SK-N-SH treated with all-trans-retinoic acid at 6 μM for 48 hours (cell line): Measurements from ENCODE around the gene ZC2HC1B.

ENCODE experiments used
- ATAC-seq: fragments of 200-7000 bp; cut with Tn5 transposase; 3 replicates; pipeline ENCODE4 v1.9.1; 2020; ENCODE audit warnings: mild to moderate bottlenecking, moderate library complexity
- ARNTL ChIP-seq: fragments of 450-650 bp; formaldehyde crosslinking; IDR thresholded peaks from 2 replicates; pipeline ENCODE4 v1.5.0; 2020; ENCODE audit warnings: low read depth, mild to moderate bottlenecking, moderate library complexity, borderline replicate concordance
- BACH2 ChIP-seq: fragments of 250-450 bp; sonication (Bioruptor Pico); IDR thresholded peaks from 2 replicates; pipeline ENCODE4 v1.9.0; 2021; ENCODE audit warnings: mild to moderate bottlenecking, borderline replicate concordance
- CSDC2 ChIP-seq: fragments of 250-450 bp; sonication (Bioruptor Pico); IDR thresholded peaks from 2 replicates; pipeline ENCODE4 v1.5.0; 2020; ENCODE audit warnings: mild to moderate bottlenecking, moderate library complexity
- ESRRG ChIP-seq: fragments of 250-450 bp; sonication (Bioruptor Pico); IDR thresholded peaks from 2 replicates; pipeline ENCODE4 v1.6.1; 2021; ENCODE audit warnings: mild to moderate bottlenecking
- GLIS3 ChIP-seq: fragments of 250-450 bp; sonication (Bioruptor Pico); IDR thresholded peaks from 2 replicates; pipeline ENCODE4 v1.5.0; 2020; ENCODE audit warnings: mild to moderate bottlenecking, moderate library complexity
- ISL1 ChIP-seq: fragments of 250-450 bp; sonication (Bioruptor Pico); IDR thresholded peaks from 2 replicates; pipeline ENCODE4 v2.1.2; 2022; ENCODE audit warnings: mild to moderate bottlenecking, moderate library complexity
- OSR1 ChIP-seq: fragments of 250-450 bp; sonication (Bioruptor Pico); IDR thresholded peaks from 2 replicates; pipeline ENCODE4 v1.8.0; 2022; ENCODE audit warnings: moderate library complexity, mild to moderate bottlenecking, inconsistent platforms
- PATZ1 ChIP-seq: fragments of 250-450 bp; sonication (Bioruptor Pico); IDR thresholded peaks from 2 replicates; pipeline ENCODE4 v1.8.0; 2020; ENCODE audit warnings: mild to moderate bottlenecking, moderate library complexity, borderline replicate concordance
- POU6F1 ChIP-seq: fragments of 250-450 bp; sonication (Bioruptor Pico); IDR thresholded peaks from 2 replicates; pipeline ENCODE4 v1.8.0; 2021; ENCODE audit warnings: low read depth, mild to moderate bottlenecking, moderate library complexity, borderline replicate concordance
- PPARA ChIP-seq: fragments of 250-450 bp; sonication (Bioruptor Pico); IDR thresholded peaks from 2 replicates; pipeline ENCODE4 v1.5.0; 2020; ENCODE audit warnings: mild to moderate bottlenecking, borderline replicate concordance
- RARB ChIP-seq: fragments of 250-450 bp; sonication (Bioruptor Pico); IDR thresholded peaks from 2 replicates; pipeline ENCODE4 v1.8.0; 2021; ENCODE audit warnings: mild to moderate bottlenecking, moderate library complexity
- SNAI2 ChIP-seq: fragments of 250-450 bp; sonication (Bioruptor Pico); IDR thresholded peaks from 2 replicates; pipeline ENCODE4 v1.5.0; 2020; ENCODE audit warnings: mild to moderate bottlenecking, moderate library complexity
- TCF4 ChIP-seq: fragments of 250-450 bp; sonication (Bioruptor Pico); IDR thresholded peaks from 2 replicates; pipeline ENCODE4 v1.8.0; 2021; ENCODE audit warnings: mild to moderate bottlenecking, moderate library complexity, borderline replicate concordance
- TSHZ2 ChIP-seq: fragments of 250-450 bp; sonication (Bioruptor Pico); IDR thresholded peaks from 2 replicates; pipeline ENCODE4 v1.5.0; 2020; ENCODE audit warnings: mild to moderate bottlenecking, moderate library complexity
- ZFP3 ChIP-seq: fragments of 250-450 bp; sonication (Bioruptor Pico); IDR thresholded peaks from 2 replicates; pipeline ENCODE4 v1.5.0; 2020; ENCODE audit warnings: mild to moderate bottlenecking, moderate library complexity
- ZNF565 ChIP-seq: fragments of 450-650 bp; formaldehyde crosslinking; conservative IDR thresholded peaks from 2 replicates; pipeline ENCODE4 v1.5.0; 2020; ENCODE audit warnings: low read depth, mild to moderate bottlenecking, moderate library complexity
- ZNF70 ChIP-seq: fragments of 450-650 bp; formaldehyde crosslinking; IDR thresholded peaks from 2 replicates; pipeline ENCODE4 v1.5.0; 2020; ENCODE audit warnings: mild to moderate bottlenecking, moderate library complexity
- TF ChIP-seq, protein P1 (sequence below): fragments of 250-450 bp; sonication (Bioruptor Pico); IDR thresholded peaks from 2 replicates; pipeline ENCODE4 v1.5.1; 2021; ENCODE audit warnings: mild to moderate bottlenecking, moderate library complexity

Gene ZC2HC1B

DNA sequence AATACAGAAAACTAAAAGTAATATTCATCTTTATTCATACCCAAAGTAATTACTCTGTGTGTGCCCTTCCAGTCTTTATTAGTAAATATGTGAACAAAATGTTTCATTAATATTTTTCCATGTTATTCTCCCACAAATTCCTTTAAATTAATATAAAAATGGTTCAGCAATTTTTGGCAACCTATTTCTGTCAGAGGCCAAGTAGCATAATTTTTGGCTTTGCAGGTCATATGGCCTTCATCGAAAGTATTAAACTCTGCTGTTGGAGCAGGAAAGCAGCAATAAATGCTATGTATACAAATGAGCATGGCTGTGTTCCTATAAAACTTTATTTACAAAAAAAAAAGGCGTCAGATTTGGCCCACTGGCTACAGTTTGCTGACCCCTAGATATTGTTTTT is 16.1 kb downstream of the ZC2HC1B start:
- TF ChIP-seq TSHZ2 (CRISPR knock-in tag) (no peak), PATZ1 (no peak), GLIS3 (CRISPR knock-in tag) (no peak), ISL1 (no peak), OSR1 (CRISPR knock-in tag) (no peak), BACH2 (CRISPR knock-in tag) (no peak), RARB (no peak), CSDC2 (no peak)
- TF ChIP-seq, protein P1, sequence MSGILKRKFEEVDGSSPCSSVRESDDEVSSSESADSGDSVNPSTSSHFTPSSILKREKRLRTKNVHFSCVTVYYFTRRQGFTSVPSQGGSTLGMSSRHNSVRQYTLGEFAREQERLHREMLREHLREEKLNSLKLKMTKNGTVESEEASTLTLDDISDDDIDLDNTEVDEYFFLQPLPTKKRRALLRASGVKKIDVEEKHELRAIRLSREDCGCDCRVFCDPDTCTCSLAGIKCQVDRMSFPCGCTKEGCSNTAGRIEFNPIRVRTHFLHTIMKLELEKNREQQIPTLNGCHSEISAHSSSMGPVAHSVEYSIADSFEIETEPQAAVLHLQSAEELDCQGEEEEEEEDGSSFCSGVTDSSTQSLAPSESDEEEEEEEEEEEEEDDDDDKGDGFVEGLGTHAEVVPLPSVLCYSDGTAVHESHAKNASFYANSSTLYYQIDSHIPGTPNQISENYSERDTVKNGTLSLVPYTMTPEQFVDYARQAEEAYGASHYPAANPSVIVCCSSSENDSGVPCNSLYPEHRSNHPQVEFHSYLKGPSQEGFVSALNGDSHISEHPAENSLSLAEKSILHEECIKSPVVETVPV: no peak
- ATAC-seq: no peak

GRCh38 chr6:143882401-143882930 is 18.2 kb downstream of the ZC2HC1B start:
- ATAC-seq: no peak
- TF ChIP-seq TSHZ2 (CRISPR knock-in tag) (no peak), ARNTL (CRISPR knock-in tag) (no peak), PPARA (CRISPR knock-in tag) (no peak), PATZ1 (no peak), POU6F1 (CRISPR knock-in tag) (no peak), ZNF70 (CRISPR knock-in tag) (no peak), BACH2 (CRISPR knock-in tag) (no peak), RARB (no peak), TCF4 (CRISPR knock-in tag) (no peak), ESRRG (CRISPR knock-in tag) (no peak)

- TF ChIP-seq ARNTL (CRISPR knock-in tag): no peak
- TF ChIP-seq RARB: no peak
- TF ChIP-seq SNAI2: no peak
- TF ChIP-seq ZFP3 (CRISPR knock-in tag): no peak
- no peak for TF ChIP-seq ZNF565 (CRISPR knock-in tag)
- no peak for TF ChIP-seq ISL1
- no peak for TF ChIP-seq OSR1 (CRISPR knock-in tag)
- TF ChIP-seq BACH2 (CRISPR knock-in tag): no peak
- TF ChIP-seq TCF4 (CRISPR knock-in tag): no peak
- ATAC-seq: no peak
Measured at GRCh38 chr6:143884216-143884900, 20.1 kb downstream of the ZC2HC1B start.
